ENCODE results near the gene PNPLA3. TPM values are rescaled to one million over a fixed set of nuclear protein-coding genes. Genes with fewer than 3 reads are reported as not detected.

PNPLA3 gene
- total RNA-seq, 1 experiment from 2014 or later = 17.5 TPM

GRCh38 chr22:43988960-43989359, 65.4 kb downstream of the PNPLA3 start:
- no peaks in the 10 kb centered on the region for H3K23me2 ChIP-seq (ENCODE audit: insufficient read length, low read depth, low read length, poor library complexity, severe bottlenecking)
- no peak overlapping the region for H3K9ac ChIP-seq (ENCODE audit: extremely low read depth, insufficient read length, low read length)
- no peak overlapping the region for H4K91ac ChIP-seq (ENCODE audit: insufficient read length, low read depth, low read length)
- no peak overlapping the region for H2BK12ac ChIP-seq (ENCODE audit: insufficient read length, low read depth, low read length)
- H4K8ac ChIP-seq (replicated peaks; ENCODE audit: insufficient read length, low read depth, low read length) = no peak overlapping the region
- H2AFZ ChIP-seq (ENCODE audit: low read length) = no peak overlapping the region
- no peaks in the 10 kb centered on the region for H3K27me3 Mint-ChIP-seq (ENCODE audit: low read depth)
- H3K9me3 ChIP-seq (ENCODE audit: control insufficient read depth, low read depth, low read length) = no peaks in the 10 kb centered on the region
- no peak overlapping the region for H2AK5ac ChIP-seq (ENCODE audit: insufficient read length, low read length)
- H3T11ph ChIP-seq (ENCODE audit: low read length) = no peak overlapping the region
- no peak for TF ChIP-seq CTCF (conservative IDR thresholded peaks at IDR 0.05)
- H3K27ac ChIP-seq (ENCODE audit: insufficient read length, low read depth, low read length) = no peak overlapping the region
- no peaks in the 10 kb centered on the region for H3K79me1 ChIP-seq (ENCODE audit: insufficient read depth, low read depth, low read length, poor library complexity, severe bottlenecking)
- no peaks in the 10 kb centered on the region for H3K79me2 ChIP-seq (ENCODE audit: insufficient read depth, low read length)
- no peak overlapping the region for H2BK15ac ChIP-seq (ENCODE audit: low read depth, low read length)
- no peak overlapping the region for H3K14ac ChIP-seq (ENCODE audit: insufficient read depth, low read length)
- H3K23ac ChIP-seq (ENCODE audit: insufficient read length, low read depth, low read length) = no peak overlapping the region
- no peak overlapping the region for H3K56ac ChIP-seq (ENCODE audit: insufficient read length, low read depth, low read length)
- H4K5ac ChIP-seq (ENCODE audit: insufficient read length, low read depth, low read length) = no peak overlapping the region
- no CpG with 5 or more reads among the region's 10 CpGs for WGBS (ENCODE audit: extremely low coverage, insufficient read length, low lambda C conversion rate)
- peaks cover 4 to 6% of the 10 kb centered on the region in 2 experiments; a peak in 3 of 4 replicates for H3K4me1 Mint-ChIP-seq
- no peak overlapping the region for H3K4ac ChIP-seq (ENCODE audit: low read depth, low read length)
- H3K9me3 Mint-ChIP-seq = no peaks in the 10 kb centered on the region
- no peaks in the 10 kb centered on the region for H3K27me3 ChIP-seq (ENCODE audit: insufficient read depth, low read length)
- DNase-seq = no peak
- no peaks in the 10 kb centered on the region for H3K4me1 ChIP-seq (ENCODE audit: insufficient read depth, low read length)
- no peak overlapping the region for H3K18ac ChIP-seq (ENCODE audit: insufficient read length, low read depth, low read length)
- no peak overlapping the region for H3K27ac Mint-ChIP-seq
- H3K4me2 ChIP-seq (ENCODE audit: insufficient read depth, insufficient read length, low read length) = no peak overlapping the region
- H2BK120ac ChIP-seq (ENCODE audit: low read depth, low read length, poor library complexity, severe bottlenecking) = no peak overlapping the region
- H4K20me1 ChIP-seq (ENCODE audit: control insufficient read depth, insufficient read depth, insufficient read length) = no peaks in the 10 kb centered on the region
- H3K36me3 Mint-ChIP-seq (ENCODE audit: insufficient read depth in 1 of 3, low read depth in 3 of 3) = peaks cover 15 to 80% (median 71%) of the 10 kb centered on the region in 3 experiments; a peak in 6 of 7 replicates
- no peak overlapping the region for H2BK20ac ChIP-seq (ENCODE audit: low read depth, low read length, poor library complexity, severe bottlenecking)
- no peak overlapping the region for H2BK5ac ChIP-seq (ENCODE audit: insufficient read length, low read length)
- H3K4me3 Mint-ChIP-seq = no peak overlapping the region
